ENCODE data around the gene RAB5A.

DNA sequence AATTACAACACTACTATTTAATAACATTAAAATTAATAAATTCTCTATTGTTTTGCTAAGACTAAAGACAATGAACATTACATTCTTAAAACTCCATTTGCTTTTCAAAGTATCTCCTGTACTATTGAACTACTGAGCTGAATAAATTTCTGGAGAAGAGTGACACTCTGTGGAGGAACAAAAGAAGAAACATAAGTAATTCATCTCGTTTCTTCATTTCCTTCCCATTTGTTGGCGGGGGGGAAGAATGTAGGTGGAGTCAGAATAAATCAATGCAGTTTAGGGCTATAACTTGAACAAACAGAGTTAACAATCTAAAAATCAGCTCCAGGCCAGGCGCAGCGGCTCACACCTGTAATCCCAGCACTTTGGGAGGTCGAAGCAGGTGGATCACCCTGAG is 45.6 kb upstream of the RAB5A start:
- no peak for TF ChIP-seq EZH2phosphoT487 (IDR thresholded peaks at IDR 0.05; ENCODE audit: borderline replicate concordance, low read depth, low read length)
- TF ChIP-seq, protein P1, sequence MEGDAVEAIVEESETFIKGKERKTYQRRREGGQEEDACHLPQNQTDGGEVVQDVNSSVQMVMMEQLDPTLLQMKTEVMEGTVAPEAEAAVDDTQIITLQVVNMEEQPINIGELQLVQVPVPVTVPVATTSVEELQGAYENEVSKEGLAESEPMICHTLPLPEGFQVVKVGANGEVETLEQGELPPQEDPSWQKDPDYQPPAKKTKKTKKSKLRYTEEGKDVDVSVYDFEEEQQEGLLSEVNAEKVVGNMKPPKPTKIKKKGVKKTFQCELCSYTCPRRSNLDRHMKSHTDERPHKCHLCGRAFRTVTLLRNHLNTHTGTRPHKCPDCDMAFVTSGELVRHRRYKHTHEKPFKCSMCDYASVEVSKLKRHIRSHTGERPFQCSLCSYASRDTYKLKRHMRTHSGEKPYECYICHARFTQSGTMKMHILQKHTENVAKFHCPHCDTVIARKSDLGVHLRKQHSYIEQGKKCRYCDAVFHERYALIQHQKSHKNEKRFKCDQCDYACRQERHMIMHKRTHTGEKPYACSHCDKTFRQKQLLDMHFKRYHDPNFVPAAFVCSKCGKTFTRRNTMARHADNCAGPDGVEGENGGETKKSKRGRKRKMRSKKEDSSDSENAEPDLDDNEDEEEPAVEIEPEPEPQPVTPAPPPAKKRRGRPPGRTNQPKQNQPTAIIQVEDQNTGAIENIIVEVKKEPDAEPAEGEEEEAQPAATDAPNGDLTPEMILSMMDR (conservative IDR thresholded peaks at IDR 0.05; ENCODE audit: low read length) = no peak
